Body of pancreas (tissue), 4 donors: Measurements from ENCODE around the gene DGKD. TPM values are rescaled to one million over a fixed set of nuclear protein-coding genes. Genes with fewer than 3 reads are reported as not detected.

ENCODE experiments used
- ATAC-seq: fragments of 150-250 bp; one replicate; pipeline ENCODE4 v1.9.1; 2016
- DNase-seq, 4 donors: peaks; one replicate each; pipeline ENCODE4 v3.0.0-alpha.2; 2019
- H3K27ac ChIP-seq, 4 donors: fragments of 200-600 bp; sonication (generic); 1 replicate in 3 of 4; 2 replicates in 1 of 4; pipeline versions ENCODE4 v1.5.1 to v1.6.1; 2016 to 2019; ENCODE audit warnings: mild to moderate bottlenecking in 1 of 4, mixed read lengths in 1 of 4, moderate library complexity in 1 of 4
- H3K27me3 ChIP-seq, 2 donors: fragments of 200-600 bp; sonication (generic); one replicate each; pipeline ENCODE4 v1.6.0; 2016; ENCODE audit warnings: mild to moderate bottlenecking in 1 of 2
- H3K36me3 ChIP-seq, 2 donors: fragments of 200-600 bp; sonication (generic); replicated peaks in 1 of 2; 2 replicates each; pipeline ENCODE4 v1.5.1; 2016; ENCODE audit warnings: low read depth in 2 of 2; ENCODE audit not compliant: insufficient read depth in 1 of 2
- H3K4me1 ChIP-seq: fragments of 200-600 bp; sonication (generic); one replicate; pipeline ENCODE4 v1.6.0; 2016
- H3K4me3 ChIP-seq, 2 donors: fragments of 200-600 bp; sonication (generic); 1 replicate in 1 of 2; 2 replicates in 1 of 2; pipeline ENCODE4 v1.5.1; 2016 to 2019
- H3K9me3 ChIP-seq, 3 donors: fragments of 200-600 bp; sonication (generic); 1 replicate in 2 of 3; 2 replicates in 1 of 3; pipeline ENCODE4 v1.5.1; 2016
- CTCF ChIP-seq, 7 experiments: fragments of 450-650 bp in 4 of 7; fragments of 200-600 bp in 3 of 7; sonication (generic) in 3 of 7; IDR thresholded peaks; one replicate each; pipeline ENCODE4 v1.5.1; 2016 to 2019; ENCODE audit warnings: antibody characterized with exemption in 7 of 7
- POLR2A ChIP-seq, 3 donors: fragments of 450-650 bp; IDR thresholded peaks; one replicate each; pipeline ENCODE4 v1.6.1; 2016; ENCODE audit warnings: antibody characterized with exemption in 3 of 3, mild to moderate bottlenecking in 2 of 3
- WGBS, 2 donors: methylation state at CpG; one replicate each; pipeline ENCODE4 v1.1.5; 2017; 5-methylcytosine and 5-hydroxymethylcytosine counted together
- intact Hi-C: fragments of 100-400 bp; cut with DNase I; formaldehyde crosslinking; loops from one replicate; pipeline ENCODE4 v1.15.1; 2023
- total RNA-seq, 2 donors: library from RNA; depleted of rRNA; stranded (reverse); fragments of >200 nt; gene quantifications; one replicate each; pipeline ENCODE4 v1.1.0, GENCODE V29; 2016

The DGKD gene
- total RNA-seq, 2 donors from 2014 or later = 9.1 to 30.3 TPM

- 90 to 97% methylated on average over 11 to 21 of the region's 21 CpGs for WGBS, 2 donors
- H3K27ac ChIP-seq = no peak overlapping the region
- H3K9me3 ChIP-seq = no peaks in the 10 kb centered on the region
- intact Hi-C loops = no loop called here
- H3K4me1 ChIP-seq = no peaks in the 10 kb centered on the region
- DNase-seq (peak in 1 of 4 donors; percentile 3), ATAC-seq (no peak)
- no peak overlapping the region for H3K4me3 ChIP-seq
- no peaks in the 10 kb centered on the region for H3K27me3 ChIP-seq
- TF ChIP-seq CTCF (IDR thresholded peaks at IDR 0.05) = no peak
- no peak for TF ChIP-seq POLR2A (IDR thresholded peaks at IDR 0.05)
- peaks cover 0 to 5% of the 10 kb centered on the region in 2 donors for H3K36me3 ChIP-seq
These were observed 108.7 kb downstream of the DGKD start for GRCh38 chr2:233462826-233463470.

GRCh38 chr2:233463586-233463985 lies 109.3 kb downstream of the DGKD start:
- intact Hi-C loops = no loop called here
- H3K36me3 ChIP-seq = peaks cover 0 to 5% of the 10 kb centered on the region in 2 donors
- 88 to 96% methylated on average over 16 of the region's 16 CpGs for WGBS, 2 donors
- TF ChIP-seq POLR2A (IDR thresholded peaks at IDR 0.05) = no peak
- H3K9me3 ChIP-seq = no peaks in the 10 kb centered on the region
- H3K4me1 ChIP-seq = no peaks in the 10 kb centered on the region
- no peak for DNase-seq
- no peak for ATAC-seq
- no peaks in the 10 kb centered on the region for H3K27me3 ChIP-seq
- H3K27ac ChIP-seq = no peak overlapping the region
- no peak overlapping the region for H3K4me3 ChIP-seq

GRCh38 chr2:233464056-233464455 lies 109.8 kb downstream of the DGKD start:
- Histone ChIP-seq H3K9me3 (no peaks in the 10 kb centered on the region), H3K27me3 (no peaks in the 10 kb centered on the region), H3K4me1 (no peaks in the 10 kb centered on the region), H3K4me3 (no peak overlapping the region), H3K36me3 (peaks cover 0 to 5% of the 10 kb centered on the region in 2 donors), H3K27ac (no peak overlapping the region)
- DNase-seq (peak in 1 of 4 donors; percentile 1), ATAC-seq (no peak)
- TF ChIP-seq CTCF (IDR thresholded peaks at IDR 0.05) (no peak), POLR2A (IDR thresholded peaks at IDR 0.05) (no peak)
- intact Hi-C loops = no loop called here
- WGBS, 2 donors = 85 to 89% methylated on average over 4 to 19 of the region's 19 CpGs

- H3K27ac ChIP-seq = no peak overlapping the region
- H3K36me3 ChIP-seq = peaks cover 0 to 5% of the 10 kb centered on the region in 2 donors
- peak in 1 of 4 donors; percentile 2 for DNase-seq
- H3K4me3 ChIP-seq = no peak overlapping the region
- 91% methylated on average over 7 to 16 of the region's 16 CpGs for WGBS, 2 donors
- no peaks in the 10 kb centered on the region for H3K27me3 ChIP-seq
- intact Hi-C loops = no loop called here
- H3K4me1 ChIP-seq = no peaks in the 10 kb centered on the region
- no peak for ATAC-seq
- no peak for TF ChIP-seq CTCF (IDR thresholded peaks at IDR 0.05)
- no peak for TF ChIP-seq POLR2A (IDR thresholded peaks at IDR 0.05)
- no peaks in the 10 kb centered on the region for H3K9me3 ChIP-seq
These were observed 110.4 kb downstream of the DGKD start for GRCh38 chr2:233464531-233465240.

GRCh38 chr2:233466991-233467603 lies 112.8 kb downstream of the DGKD start:
- H3K36me3 ChIP-seq = peaks cover 0 to 5% of the 10 kb centered on the region in 2 donors
- ATAC-seq = no peak

More at GRCh38 chr2:233466991-233467603, 112.8 kb downstream of the DGKD start:
- Histone ChIP-seq H3K4me3 (no peak overlapping the region), H3K27ac (no peak overlapping the region), H3K27me3 (no peaks in the 10 kb centered on the region), H3K4me1 (no peaks in the 10 kb centered on the region), H3K9me3 (no peaks in the 10 kb centered on the region)
- 87 to 92% methylated on average over 17 to 19 of the region's 20 CpGs for WGBS, 2 donors
- no peak for TF ChIP-seq CTCF (IDR thresholded peaks at IDR 0.05)
- TF ChIP-seq POLR2A (IDR thresholded peaks at IDR 0.05) = no peak
- peak in 1 of 4 donors; percentile 2 for DNase-seq
- intact Hi-C loops = no loop called here
